Left forelimb (tissue), 1 donor: ENCODE results near the gene PROX2.

Experiments
- DNase-seq: peaks from one replicate; pipeline ENCODE4 v3.0.0-alpha.2; 2018; ENCODE audit warnings: low spot score

PROX2 gene

GRCh38 chr14:74841230-74842207 is 34.4 kb downstream of the PROX2 start:
- no peak for DNase-seq

- DNase-seq, result no peak
These were observed 35.3 kb downstream of the PROX2 start for GRCh38 chr14:74840603-74841030.

- no peak for DNase-seq
These were observed 37.8 kb downstream of the PROX2 start for GRCh38 chr14:74838166-74838565.

GRCh38 chr14:74836251-74836960 is 39.5 kb downstream of the PROX2 start:
- no peak for DNase-seq

- no peak for DNase-seq
These were observed 40.2 kb downstream of the PROX2 start for GRCh38 chr14:74835645-74836250.

GRCh38 chr14:74834692-74835392 is 41.1 kb downstream of the PROX2 start:
- DNase-seq, result no peak

- DNase-seq, result no peak
These were observed 43.1 kb downstream of the PROX2 start for GRCh38 chr14:74832849-74833248.

GRCh38 chr14:74829251-74829650 is 46.7 kb downstream of the PROX2 start:
- no peak for DNase-seq

- no peak for DNase-seq
These were observed 49.4 kb downstream of the PROX2 start for GRCh38 chr14:74826574-74826973.
